ENCODE measurements around the gene MBD3L1. TPM values are rescaled to one million over a fixed set of nuclear protein-coding genes. Genes with fewer than 3 reads are reported as not detected.

MBD3L1 gene
- polyA plus RNA-seq, 1 of the 3 experiments (the other 2 are of a cell fraction) = not detected

DNA sequence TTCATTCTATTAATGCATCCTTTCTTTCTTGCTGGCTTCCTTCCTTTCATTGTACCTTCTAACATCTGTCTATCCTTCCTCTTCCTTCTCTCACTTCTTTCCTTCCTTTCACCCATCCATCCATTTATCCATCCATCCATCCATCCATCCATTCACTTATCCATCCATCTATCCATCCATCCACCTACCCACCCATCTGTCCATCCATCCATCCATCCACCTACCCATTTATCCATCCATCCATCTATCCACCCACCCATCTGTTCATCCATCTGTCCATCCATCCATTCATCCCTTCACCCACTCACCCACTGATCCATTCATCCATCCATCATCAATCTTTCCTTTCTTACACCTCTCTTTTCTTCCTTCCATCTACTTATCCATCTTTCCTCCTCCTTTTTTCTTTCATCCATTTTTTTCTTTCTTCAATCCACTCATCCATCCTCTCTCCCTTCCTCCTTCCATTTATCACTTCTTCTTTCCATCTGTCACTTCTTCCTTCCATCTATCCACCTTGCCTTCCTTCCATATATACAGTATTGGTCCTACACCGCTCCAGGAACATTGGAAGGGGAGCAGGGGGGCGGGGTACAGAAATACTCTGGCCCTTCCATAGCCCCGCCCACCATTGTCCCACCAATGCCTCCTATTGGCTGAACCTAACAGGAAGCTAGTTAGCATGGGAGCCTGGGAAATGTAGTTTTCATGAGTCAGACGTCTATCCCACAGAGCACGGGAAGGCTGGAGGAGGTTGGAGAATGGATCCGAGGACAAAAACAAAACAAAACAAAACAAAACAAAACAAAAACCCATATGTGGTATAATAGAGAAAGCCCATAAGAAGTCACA lies 45.9 kb downstream of the MBD3L1 start (continued):
- TF ChIP-seq USF2 (IDR thresholded peaks at IDR 0.05; ENCODE audit: borderline replicate concordance, low read depth, low read length) (no peak), POLR2AphosphoS5 (IDR thresholded peaks at IDR 0.05; ENCODE audit: low read depth, low read length) (no peak)
- TF ChIP-seq, protein P1, sequence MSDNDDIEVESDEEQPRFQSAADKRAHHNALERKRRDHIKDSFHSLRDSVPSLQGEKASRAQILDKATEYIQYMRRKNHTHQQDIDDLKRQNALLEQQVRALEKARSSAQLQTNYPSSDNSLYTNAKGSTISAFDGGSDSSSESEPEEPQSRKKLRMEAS (IDR thresholded peaks at IDR 0.05; ENCODE audit: low read depth) = no peak

DNA sequence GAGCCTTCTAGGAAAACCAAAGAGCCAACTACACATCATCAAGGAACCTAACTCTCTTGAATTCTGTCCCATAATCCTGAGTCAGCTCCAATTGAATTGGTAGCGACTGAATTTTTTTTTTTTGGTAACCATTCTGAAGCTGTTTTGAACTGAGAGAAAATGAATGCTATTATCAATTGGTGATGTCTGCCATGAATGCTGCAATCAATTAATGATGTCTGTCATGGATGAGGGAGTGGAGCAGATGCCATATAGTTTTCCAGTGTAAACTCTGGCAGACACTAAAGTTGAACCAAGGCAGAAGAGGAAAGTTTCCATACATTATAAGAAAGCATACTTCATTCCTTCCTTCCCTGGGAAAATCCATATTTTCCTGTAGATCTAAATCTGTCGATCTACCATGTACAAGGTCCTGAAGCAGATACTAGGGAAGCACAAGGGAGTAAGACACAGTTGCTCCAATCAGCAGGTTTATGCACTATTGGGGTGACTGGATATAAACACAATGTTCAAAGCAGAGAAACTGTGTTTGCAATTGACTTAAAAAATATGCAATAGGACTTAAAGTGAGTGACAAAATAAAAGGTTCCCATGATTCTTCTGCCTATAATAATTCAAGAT lies 48.8 kb downstream of the MBD3L1 start:
- TF ChIP-seq JUND (IDR thresholded peaks at IDR 0.05) (no peak), TCF12 (IDR thresholded peaks at IDR 0.05) (no peak), TAF1 (IDR thresholded peaks at IDR 0.05; ENCODE audit: borderline replicate concordance, low read depth, low read length) (no peak), RCOR1 (IDR thresholded peaks at IDR 0.05; ENCODE audit: low read length) (no peak), GATA2 (CRISPR knock-in tag; IDR thresholded peaks at IDR 0.05) (no peak), RFX5 (IDR thresholded peaks at IDR 0.05; ENCODE audit: low read length) (no peak)
- TF ChIP-seq, protein P1 (IDR thresholded peaks at IDR 0.05; ENCODE audit: low read depth) = no peak
- TF ChIP-seq, protein P2, sequence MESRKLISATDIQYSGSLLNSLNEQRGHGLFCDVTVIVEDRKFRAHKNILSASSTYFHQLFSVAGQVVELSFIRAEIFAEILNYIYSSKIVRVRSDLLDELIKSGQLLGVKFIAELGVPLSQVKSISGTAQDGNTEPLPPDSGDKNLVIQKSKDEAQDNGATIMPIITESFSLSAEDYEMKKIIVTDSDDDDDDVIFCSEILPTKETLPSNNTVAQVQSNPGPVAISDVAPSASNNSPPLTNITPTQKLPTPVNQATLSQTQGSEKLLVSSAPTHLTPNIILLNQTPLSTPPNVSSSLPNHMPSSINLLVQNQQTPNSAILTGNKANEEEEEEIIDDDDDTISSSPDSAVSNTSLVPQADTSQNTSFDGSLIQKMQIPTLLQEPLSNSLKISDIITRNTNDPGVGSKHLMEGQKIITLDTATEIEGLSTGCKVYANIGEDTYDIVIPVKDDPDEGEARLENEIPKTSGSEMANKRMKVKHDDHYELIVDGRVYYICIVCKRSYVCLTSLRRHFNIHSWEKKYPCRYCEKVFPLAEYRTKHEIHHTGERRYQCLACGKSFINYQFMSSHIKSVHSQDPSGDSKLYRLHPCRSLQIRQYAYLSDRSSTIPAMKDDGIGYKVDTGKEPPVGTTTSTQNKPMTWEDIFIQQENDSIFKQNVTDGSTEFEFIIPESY (IDR thresholded peaks at IDR 0.05; ENCODE audit: borderline replicate concordance, low read depth) = no peak
- POLR2A ChIA-PET = no interaction called here
- Histone ChIP-seq H3K9me2 (no peaks in the 10 kb centered on the region), H3K9ac (no peak overlapping the region), H3K36me3 (replicated peaks in 1 of 2; ENCODE audit: control insufficient read depth in 1 of 2, insufficient read depth in 2 of 2, low read length in 1 of 2) (no peaks in the 10 kb centered on the region), H3K4me3 (ENCODE audit: low read depth in 2 of 2, low read length in 1 of 2) (no peak overlapping the region), H4K20me1 (ENCODE audit: insufficient read depth) (no peaks in the 10 kb centered on the region), H2AFZ (ENCODE audit: low read depth) (no peak overlapping the region), H3K79me2 (ENCODE audit: insufficient read depth) (no peaks in the 10 kb centered on the region), H3K27me3 (ENCODE audit: insufficient read depth) (no peaks in the 10 kb centered on the region), H3K9me3 (no peaks in the 10 kb centered on the region), H3K27ac (ENCODE audit: low read depth in 2 of 2, low read length in 1 of 2) (no peak overlapping the region), H3F3A (replicated peaks; ENCODE audit: insufficient read depth) (no peaks in the 10 kb centered on the region), H3K4me2 (no peak overlapping the region), H3K4me1 (ENCODE audit: control insufficient read depth in 1 of 2, insufficient read depth in 2 of 2, low read depth in 1 of 2, low read length in 1 of 2) (no peaks in the 10 kb centered on the region)
- WGBS (ENCODE audit: low lambda C conversion rate) = 0% methylated on average over 2 of the region's 2 CpGs
- no peak for DNase-seq
- CTCF ChIA-PET = no interaction called here

GRCh38 chr19:8881512-8881911 lies 49.3 kb downstream of the MBD3L1 start:
- no peak for DNase-seq
- no peaks in the 10 kb centered on the region for H3K27me3 ChIP-seq (ENCODE audit: insufficient read depth)
- CTCF ChIA-PET = no interaction called here
- H3K27ac ChIP-seq (ENCODE audit: low read depth in 2 of 2, low read length in 1 of 2) = no peak overlapping the region
- no peaks in the 10 kb centered on the region for H3K9me2 ChIP-seq
- TF ChIP-seq RAD21 (IDR thresholded peaks at IDR 0.05; ENCODE audit: low read length) = no peak
- no peak for TF ChIP-seq RCOR1 (IDR thresholded peaks at IDR 0.05; ENCODE audit: low read length)
- TF ChIP-seq TEAD4 (IDR thresholded peaks at IDR 0.05; ENCODE audit: borderline replicate concordance, insufficient read depth) = no peak
- TF ChIP-seq CHD2 (IDR thresholded peaks at IDR 0.05; ENCODE audit: low read length, partially characterized antibody) = no peak
- TF ChIP-seq GABPA (IDR thresholded peaks at IDR 0.05; ENCODE audit: low read depth) = no peak
- no peak for TF ChIP-seq FOXM1 (IDR thresholded peaks at IDR 0.05; ENCODE audit: low read depth)
- no peaks in the 10 kb centered on the region for H4K20me1 ChIP-seq (ENCODE audit: insufficient read depth)
- no peaks in the 10 kb centered on the region for H3K4me1 ChIP-seq (ENCODE audit: control insufficient read depth in 1 of 2, insufficient read depth in 2 of 2, low read depth in 1 of 2, low read length in 1 of 2)
- no peaks in the 10 kb centered on the region for H3K9me3 ChIP-seq
- POLR2A ChIA-PET = no interaction called here
- no peaks in the 10 kb centered on the region for H3F3A ChIP-seq (replicated peaks; ENCODE audit: insufficient read depth)
- no peak overlapping the region for H3K9ac ChIP-seq
- H3K79me2 ChIP-seq (ENCODE audit: insufficient read depth) = no peaks in the 10 kb centered on the region
- H3K36me3 ChIP-seq (replicated peaks in 1 of 2; ENCODE audit: control insufficient read depth in 1 of 2, insufficient read depth in 2 of 2, low read length in 1 of 2) = no peaks in the 10 kb centered on the region
- no peak overlapping the region for H2AFZ ChIP-seq (ENCODE audit: low read depth)
- no peak overlapping the region for H3K4me2 ChIP-seq
- H3K4me3 ChIP-seq (ENCODE audit: low read depth in 2 of 2, low read length in 1 of 2) = no peak overlapping the region
